Muscle layer of duodenum (tissue), 2 donors: ENCODE data around the gene KSR2.

ENCODE experiments used
- H3K27ac ChIP-seq: one replicate; pipeline ENCODE4 v1.7.0; 2013; ENCODE audit warnings: mild to moderate bottlenecking, low read length
- H3K27me3 ChIP-seq: one replicate; pipeline ENCODE4 v1.7.0; 2013; ENCODE audit warnings: low read depth, mild to moderate bottlenecking, control low read depth, low read length
- H3K36me3 ChIP-seq, 2 donors: one replicate each; pipeline ENCODE4 v1.7.0; 2013; ENCODE audit warnings: low read length in 2 of 2, control low read depth in 1 of 2, mild to moderate bottlenecking in 1 of 2; ENCODE audit not compliant: insufficient read depth in 2 of 2, control insufficient read depth in 1 of 2
- H3K4me1 ChIP-seq, 2 donors: one replicate each; pipeline ENCODE4 v1.7.0; 2013; ENCODE audit warnings: low read length in 2 of 2, mild to moderate bottlenecking in 2 of 2, control low read depth in 1 of 2, moderate library complexity in 1 of 2; ENCODE audit not compliant: insufficient read depth in 2 of 2, control insufficient read depth in 1 of 2
- H3K4me3 ChIP-seq, 2 donors: one replicate each; pipeline ENCODE4 v1.7.0; 2013; ENCODE audit warnings: low read length in 2 of 2, low read depth in 1 of 2, mild to moderate bottlenecking in 1 of 2
- H3K9me3 ChIP-seq, 2 donors: one replicate each; pipeline ENCODE4 v1.7.0; 2013; ENCODE audit warnings: low read length in 2 of 2, control low read depth in 1 of 2, mild to moderate bottlenecking in 1 of 2; ENCODE audit not compliant: control insufficient read depth in 1 of 2
- donor health status: healthy.

Gene KSR2

GRCh38 chr12:117703584-117703983 lies 265.2 kb downstream of the KSR2 start:
- Histone ChIP-seq H3K36me3 (no peaks in the 10 kb centered on the region), H3K9me3 (no peaks in the 10 kb centered on the region), H3K27me3 (no peaks in the 10 kb centered on the region), H3K27ac (no peak overlapping the region), H3K4me3 (no peak overlapping the region), H3K4me1 (no peaks in the 10 kb centered on the region)

GRCh38 chr12:117702741-117703140 lies 266.0 kb downstream of the KSR2 start:
- Histone ChIP-seq H3K4me1 (no peaks in the 10 kb centered on the region), H3K9me3 (no peaks in the 10 kb centered on the region), H3K36me3 (no peaks in the 10 kb centered on the region), H3K27me3 (no peaks in the 10 kb centered on the region), H3K4me3 (no peak overlapping the region), H3K27ac (no peak overlapping the region)

- Histone ChIP-seq H3K4me1 (no peaks in the 10 kb centered on the region), H3K9me3 (no peaks in the 10 kb centered on the region), H3K4me3 (no peak overlapping the region), H3K27me3 (no peaks in the 10 kb centered on the region), H3K27ac (no peak overlapping the region), H3K36me3 (no peaks in the 10 kb centered on the region)
Measured at GRCh38 chr12:117699575-117699974, 269.2 kb downstream of the KSR2 start.

DNA sequence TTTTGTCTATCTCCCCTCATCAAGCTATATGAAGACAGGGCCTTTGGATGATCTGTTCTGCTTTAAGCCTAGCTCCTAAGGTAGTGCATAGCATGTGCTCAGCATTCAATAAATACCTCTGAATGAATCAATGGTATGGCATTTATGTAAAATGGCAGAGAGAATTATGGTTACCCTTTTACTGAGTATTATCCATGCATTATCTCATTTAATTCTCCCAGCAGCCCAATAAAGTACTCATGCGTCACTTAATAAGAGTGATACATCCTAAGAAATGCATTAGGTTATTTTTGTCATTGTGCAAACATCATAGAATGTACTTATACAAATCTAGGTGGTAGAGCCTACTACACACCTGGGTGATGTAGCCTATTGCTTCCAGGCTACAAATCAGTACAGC lies 269.7 kb downstream of the KSR2 start:
- Histone ChIP-seq H3K27me3 (no peaks in the 10 kb centered on the region), H3K27ac (no peak overlapping the region), H3K4me1 (no peaks in the 10 kb centered on the region)

GRCh38 chr12:117695956-117696355 lies 272.8 kb downstream of the KSR2 start:
- Histone ChIP-seq H3K4me1 (no peaks in the 10 kb centered on the region), H3K27me3 (no peaks in the 10 kb centered on the region), H3K27ac (no peak overlapping the region), H3K9me3 (no peaks in the 10 kb centered on the region), H3K4me3 (no peak overlapping the region), H3K36me3 (no peaks in the 10 kb centered on the region)

More for the DNA sequence above, 269.7 kb downstream of the KSR2 start:
- H3K4me3 ChIP-seq: no peak overlapping the region
- no peaks in the 10 kb centered on the region for H3K36me3 ChIP-seq
- H3K9me3 ChIP-seq: no peaks in the 10 kb centered on the region

DNA sequence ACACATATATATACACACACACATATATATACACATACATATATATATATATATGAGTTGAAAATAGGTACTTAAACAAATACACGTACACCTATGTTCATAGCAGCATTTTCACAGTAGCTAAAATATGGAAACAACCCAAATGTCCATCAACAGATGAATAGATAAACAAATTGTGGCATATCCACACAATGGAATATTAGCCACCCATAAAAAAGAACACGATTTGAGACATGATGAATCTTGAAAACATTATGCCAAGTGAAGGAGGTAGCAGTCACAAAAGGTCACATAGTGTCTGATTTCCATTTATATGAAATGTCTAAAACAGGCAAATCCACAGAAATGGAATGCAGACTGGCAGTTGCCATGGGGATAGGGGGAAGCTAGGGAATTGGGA lies 276.3 kb downstream of the KSR2 start:
- H3K36me3 ChIP-seq: no peaks in the 10 kb centered on the region
- no peaks in the 10 kb centered on the region for H3K4me1 ChIP-seq

GRCh38 chr12:117689857-117690256 lies 278.9 kb downstream of the KSR2 start:
- no peak overlapping the region for H3K27ac ChIP-seq
- H3K36me3 ChIP-seq: no peaks in the 10 kb centered on the region
- H3K4me1 ChIP-seq: no peaks in the 10 kb centered on the region
- H3K9me3 ChIP-seq: no peaks in the 10 kb centered on the region
- H3K27me3 ChIP-seq: no peaks in the 10 kb centered on the region
- H3K4me3 ChIP-seq: no peak overlapping the region

More for the DNA sequence above, 276.3 kb downstream of the KSR2 start:
- H3K9me3 ChIP-seq: no peaks in the 10 kb centered on the region
- no peaks in the 10 kb centered on the region for H3K27me3 ChIP-seq
- no peak overlapping the region for H3K27ac ChIP-seq
- no peak overlapping the region for H3K4me3 ChIP-seq

GRCh38 chr12:117688446-117688845 lies 280.3 kb downstream of the KSR2 start:
- H3K36me3 ChIP-seq: no peaks in the 10 kb centered on the region
- no peaks in the 10 kb centered on the region for H3K27me3 ChIP-seq
- no peak overlapping the region for H3K4me3 ChIP-seq
- H3K4me1 ChIP-seq: no peaks in the 10 kb centered on the region
- no peak overlapping the region for H3K27ac ChIP-seq
- H3K9me3 ChIP-seq: no peaks in the 10 kb centered on the region

DNA sequence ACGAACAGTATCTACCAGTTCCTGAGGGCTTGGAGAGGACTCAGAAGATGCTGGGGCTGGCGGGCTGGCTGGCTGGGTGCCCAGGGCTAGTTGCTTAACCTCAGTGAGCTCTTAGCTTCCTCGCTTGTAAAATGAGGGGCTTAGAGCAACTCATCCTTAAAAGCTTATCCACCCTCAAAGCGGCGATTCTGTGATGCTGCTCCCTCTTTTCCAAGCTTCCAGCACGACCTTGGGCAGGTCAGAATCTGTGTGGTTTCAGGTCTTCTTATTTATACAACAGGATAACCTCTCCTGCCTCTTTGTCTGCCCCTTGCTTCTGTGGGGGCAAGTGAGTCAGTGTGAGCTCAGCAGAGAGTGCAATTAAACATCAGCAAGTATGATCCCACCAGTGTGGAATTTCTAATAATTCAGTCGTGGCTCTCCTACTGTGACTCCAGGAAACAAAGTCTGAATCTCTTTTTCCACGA lies 281.8 kb downstream of the KSR2 start:
- Histone ChIP-seq H3K4me3 (no peak overlapping the region), H3K9me3 (no peaks in the 10 kb centered on the region), H3K27ac (no peak overlapping the region), H3K27me3 (no peaks in the 10 kb centered on the region), H3K4me1 (no peaks in the 10 kb centered on the region), H3K36me3 (no peaks in the 10 kb centered on the region)

DNA sequence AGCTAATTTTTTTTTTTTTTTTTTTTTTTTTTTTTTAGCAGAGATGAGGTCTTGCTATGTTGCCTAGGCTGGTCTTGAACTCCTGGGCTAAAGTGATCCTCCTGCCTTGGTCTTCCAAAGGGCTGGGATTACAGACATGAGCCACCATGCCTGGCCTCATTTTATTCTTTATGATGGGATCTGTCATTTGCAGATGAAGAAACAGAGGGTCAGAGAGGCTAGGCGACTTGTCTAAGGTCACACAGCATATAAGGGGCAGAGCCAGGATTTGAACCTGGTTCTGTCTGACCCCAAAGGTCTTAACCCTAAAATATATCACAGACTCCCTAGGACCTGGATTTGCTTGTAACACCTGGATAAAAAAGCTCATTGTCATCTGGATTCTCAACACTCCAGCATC lies 282.6 kb downstream of the KSR2 start:
- H3K9me3 ChIP-seq: no peaks in the 10 kb centered on the region
- no peaks in the 10 kb centered on the region for H3K27me3 ChIP-seq
- H3K27ac ChIP-seq: no peak overlapping the region
- no peak overlapping the region for H3K4me3 ChIP-seq
- H3K4me1 ChIP-seq: no peaks in the 10 kb centered on the region
- H3K36me3 ChIP-seq: no peaks in the 10 kb centered on the region

DNA sequence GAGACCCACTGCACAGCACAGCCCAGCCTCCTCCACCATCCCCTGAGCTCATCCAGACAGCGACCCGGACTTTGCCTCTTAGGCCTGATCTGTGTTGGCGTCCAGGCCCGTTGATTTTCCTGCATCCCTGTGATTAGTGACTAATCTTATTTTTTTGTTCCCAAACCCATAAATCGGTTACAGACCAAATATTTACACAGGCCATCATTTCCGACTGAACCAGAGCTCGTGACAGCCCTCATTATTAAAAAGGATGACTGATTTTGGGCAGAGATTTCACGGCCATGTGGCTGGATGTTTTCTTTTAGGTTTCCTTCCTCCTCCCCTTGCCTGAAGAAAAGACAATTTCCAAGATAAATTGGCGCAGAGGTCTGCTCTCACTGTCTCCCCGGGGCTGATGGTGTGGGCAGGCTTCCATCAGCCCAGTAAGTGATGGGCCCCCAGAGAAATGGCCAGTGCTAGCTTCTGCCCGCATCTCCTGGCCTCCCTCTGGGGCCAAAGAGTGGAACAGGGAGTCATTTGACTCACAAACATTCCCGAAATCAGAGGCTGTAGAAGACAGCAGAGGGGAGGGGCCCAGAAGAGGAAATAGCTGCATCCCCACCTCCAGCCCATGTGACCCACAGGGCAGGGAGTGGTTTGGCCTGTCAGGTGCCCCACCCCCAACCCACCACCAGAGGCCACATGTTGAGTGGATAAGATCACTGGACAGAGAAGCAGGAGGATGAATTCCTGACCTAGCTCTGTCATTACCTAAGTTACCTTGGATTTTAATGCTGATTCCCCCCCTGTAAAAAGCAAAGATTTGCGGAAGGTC lies 283.5 kb downstream of the KSR2 start:
- no peak overlapping the region for H3K4me3 ChIP-seq
- no peak overlapping the region for H3K27ac ChIP-seq

GRCh38 chr12:117684471-117684870 lies 284.3 kb downstream of the KSR2 start:
- Histone ChIP-seq H3K4me3 (no peak overlapping the region), H3K36me3 (no peaks in the 10 kb centered on the region), H3K27me3 (no peaks in the 10 kb centered on the region), H3K27ac (no peak overlapping the region), H3K4me1 (no peaks in the 10 kb centered on the region), H3K9me3 (no peaks in the 10 kb centered on the region)

More for the DNA sequence above, 283.5 kb downstream of the KSR2 start:
- no peaks in the 10 kb centered on the region for H3K36me3 ChIP-seq
- H3K9me3 ChIP-seq: no peaks in the 10 kb centered on the region
- no peaks in the 10 kb centered on the region for H3K27me3 ChIP-seq
- H3K4me1 ChIP-seq: no peaks in the 10 kb centered on the region
